Left kidney (tissue), 2 donors: ENCODE measurements around the gene PCDH18. TPM values are rescaled to one million over a fixed set of nuclear protein-coding genes. Genes with fewer than 3 reads are reported as not detected.
"Not testable (repeated sequence)": the region's sequence is repeated elsewhere in the genome, so short reads cannot be mapped to it uniquely, and the experiment has no call there.

Experiments used
- DNase-seq: peaks from one replicate; pipeline ENCODE4 v3.0.0-alpha.2; 2013
- polyA plus RNA-seq: library from polyadenylated mRNA; unstranded; fragments of 120-200 nt; gene quantifications from one replicate; pipeline ENCODE4 v1.2.1, GENCODE V29; 2013; ENCODE audit not compliant: insufficient read length

Gene PCDH18
- polyA plus RNA-seq, 1 donor = 167 TPM

- DNase-seq = no peak
Measured at GRCh38 chr4:137532869-137533236, 559 bp upstream of the PCDH18 start.

GRCh38 chr4:137531168-137531985, 917 bp downstream of the PCDH18 start:
- peak; percentile 56 for DNase-seq

- no peak for DNase-seq
Measured at GRCh38 chr4:137530176-137530575, 2.1 kb downstream of the PCDH18 start.

- DNase-seq = no peak
Measured at GRCh38 chr4:137529432-137529831, 2.9 kb downstream of the PCDH18 start.

GRCh38 chr4:137528673-137529072, 3.6 kb downstream of the PCDH18 start:
- DNase-seq = no peak

- DNase-seq = no peak
Measured at GRCh38 chr4:137526681-137527080, 5.6 kb downstream of the PCDH18 start.

GRCh38 chr4:137524725-137525369, 7.4 kb downstream of the PCDH18 start:
- no peak for DNase-seq

- no peak for DNase-seq
Measured at GRCh38 chr4:137523329-137523728, 9.0 kb downstream of the PCDH18 start.

GRCh38 chr4:137521053-137521452, 11.2 kb downstream of the PCDH18 start:
- no peak for DNase-seq

- no peak for DNase-seq
Measured at GRCh38 chr4:137519406-137519805, 12.9 kb downstream of the PCDH18 start.

- not testable (repeated sequence) for DNase-seq
Measured at GRCh38 chr4:137517323-137517722, 15.0 kb downstream of the PCDH18 start.

- no peak for DNase-seq
Measured at GRCh38 chr4:137514406-137515111, 17.7 kb downstream of the PCDH18 start.

GRCh38 chr4:137510557-137511265, 21.6 kb downstream of the PCDH18 start:
- no peak for DNase-seq

- DNase-seq = no peak
Measured at GRCh38 chr4:137509855-137510282, 22.4 kb downstream of the PCDH18 start.

- no peak for DNase-seq
Measured at GRCh38 chr4:137502339-137503129, 29.8 kb downstream of the PCDH18 start.

GRCh38 chr4:137496267-137496666, 36.0 kb downstream of the PCDH18 start:
- not testable (repeated sequence) for DNase-seq

GRCh38 chr4:137495578-137495977, 36.7 kb downstream of the PCDH18 start:
- DNase-seq = no peak

GRCh38 chr4:137483313-137483959, 48.9 kb downstream of the PCDH18 start:
- not testable (repeated sequence) for DNase-seq

- DNase-seq = not testable (repeated sequence)
Measured at GRCh38 chr4:137479657-137480056, 52.6 kb downstream of the PCDH18 start.

- DNase-seq = no peak
Measured at GRCh38 chr4:137476345-137476744, 55.9 kb downstream of the PCDH18 start.
